Measurements from ENCODE around the gene TANC1. TPM values are rescaled to one million over a fixed set of nuclear protein-coding genes. Genes with fewer than 3 reads are reported as not detected.

The TANC1 gene
- total and polyA plus RNA-seq, 2 experiments from 2014 or later: 2.8 to 9.5 TPM

DNA sequence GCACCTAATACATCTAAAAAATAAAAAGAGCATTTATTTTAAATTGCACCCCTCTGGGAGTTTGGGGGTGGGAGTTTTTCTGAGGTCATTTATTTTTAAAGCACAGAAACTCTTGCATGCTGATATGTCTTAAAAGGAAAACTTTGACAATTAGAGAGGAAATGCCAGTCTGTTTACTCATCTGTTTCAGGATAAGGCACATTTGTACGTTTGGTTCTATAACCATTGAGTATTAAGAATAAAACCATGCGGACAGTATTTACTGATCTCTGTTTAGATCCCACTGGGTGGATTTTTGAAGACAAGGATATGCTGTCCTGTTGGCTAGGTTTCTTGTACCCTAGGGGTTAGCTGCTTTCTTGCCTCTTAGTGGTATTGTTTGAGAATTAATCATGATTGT lies 122.9 kb downstream of the TANC1 start:
- Histone ChIP-seq H3K27me3 (ENCODE audit: insufficient read depth) (no peaks in the 10 kb centered on the region), H3K79me2 (replicated peaks; ENCODE audit: insufficient read depth) (no peaks in the 10 kb centered on the region), H3K9me2 (ENCODE audit: insufficient read depth) (no peaks in the 10 kb centered on the region), H4K20me1 (replicated peaks; ENCODE audit: insufficient read depth) (no peaks in the 10 kb centered on the region; the same call in 1 of the 2 replicates), H3K4me3 (no peak overlapping the region), H2AFZ (no peak overlapping the region), H3F3A (replicated peaks; ENCODE audit: low read depth) (no peaks in the 10 kb centered on the region), H3K4me1 (ENCODE audit: insufficient read depth) (peaks cover 10% of the 10 kb centered on the region; the same call in 1 of the 2 replicates), H3K4me2 (no peak overlapping the region), H3K27ac (ENCODE audit: low read depth) (no peak overlapping the region), H3K36me3 (ENCODE audit: insufficient read depth) (no peaks in the 10 kb centered on the region; the same call in 1 of the 2 replicates)
- TF ChIP-seq ZNF462 (CRISPR knock-in tag; IDR thresholded peaks at IDR 0.05) (no peak), NANOG (IDR thresholded peaks at IDR 0.05; ENCODE audit: borderline replicate concordance) (no peak), CREB1 (CRISPR knock-in tag; IDR thresholded peaks at IDR 0.05; ENCODE audit: low read depth) (no peak), STAT1 (IDR thresholded peaks at IDR 0.05; ENCODE audit: unreplicated experiment) (no peak), JUNB (IDR thresholded peaks at IDR 0.05; ENCODE audit: unreplicated experiment) (no peak), ZNF114 (CRISPR knock-in tag; IDR thresholded peaks at IDR 0.05) (no peak), EZH2phosphoT487 (IDR thresholded peaks at IDR 0.05; ENCODE audit: unreplicated experiment) (no peak), EZH2 (IDR thresholded peaks at IDR 0.05; ENCODE audit: low read depth, unreplicated experiment) (no peak), POLR2AphosphoS5 (IDR thresholded peaks at IDR 0.05; ENCODE audit: low read depth) (no peak), CTCF (conservative IDR thresholded peaks at IDR 0.05; ENCODE audit: low read depth in 2 of 2) (no peak), ZNF331 (CRISPR knock-in tag; IDR thresholded peaks at IDR 0.05; ENCODE audit: low read depth) (no peak)
- TF ChIP-seq, protein P1, sequence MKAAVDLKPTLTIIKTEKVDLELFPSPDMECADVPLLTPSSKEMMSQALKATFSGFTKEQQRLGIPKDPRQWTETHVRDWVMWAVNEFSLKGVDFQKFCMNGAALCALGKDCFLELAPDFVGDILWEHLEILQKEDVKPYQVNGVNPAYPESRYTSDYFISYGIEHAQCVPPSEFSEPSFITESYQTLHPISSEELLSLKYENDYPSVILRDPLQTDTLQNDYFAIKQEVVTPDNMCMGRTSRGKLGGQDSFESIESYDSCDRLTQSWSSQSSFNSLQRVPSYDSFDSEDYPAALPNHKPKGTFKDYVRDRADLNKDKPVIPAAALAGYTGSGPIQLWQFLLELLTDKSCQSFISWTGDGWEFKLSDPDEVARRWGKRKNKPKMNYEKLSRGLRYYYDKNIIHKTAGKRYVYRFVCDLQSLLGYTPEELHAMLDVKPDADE (IDR thresholded peaks at IDR 0.05): no peak
- TF ChIP-seq, protein P2, sequence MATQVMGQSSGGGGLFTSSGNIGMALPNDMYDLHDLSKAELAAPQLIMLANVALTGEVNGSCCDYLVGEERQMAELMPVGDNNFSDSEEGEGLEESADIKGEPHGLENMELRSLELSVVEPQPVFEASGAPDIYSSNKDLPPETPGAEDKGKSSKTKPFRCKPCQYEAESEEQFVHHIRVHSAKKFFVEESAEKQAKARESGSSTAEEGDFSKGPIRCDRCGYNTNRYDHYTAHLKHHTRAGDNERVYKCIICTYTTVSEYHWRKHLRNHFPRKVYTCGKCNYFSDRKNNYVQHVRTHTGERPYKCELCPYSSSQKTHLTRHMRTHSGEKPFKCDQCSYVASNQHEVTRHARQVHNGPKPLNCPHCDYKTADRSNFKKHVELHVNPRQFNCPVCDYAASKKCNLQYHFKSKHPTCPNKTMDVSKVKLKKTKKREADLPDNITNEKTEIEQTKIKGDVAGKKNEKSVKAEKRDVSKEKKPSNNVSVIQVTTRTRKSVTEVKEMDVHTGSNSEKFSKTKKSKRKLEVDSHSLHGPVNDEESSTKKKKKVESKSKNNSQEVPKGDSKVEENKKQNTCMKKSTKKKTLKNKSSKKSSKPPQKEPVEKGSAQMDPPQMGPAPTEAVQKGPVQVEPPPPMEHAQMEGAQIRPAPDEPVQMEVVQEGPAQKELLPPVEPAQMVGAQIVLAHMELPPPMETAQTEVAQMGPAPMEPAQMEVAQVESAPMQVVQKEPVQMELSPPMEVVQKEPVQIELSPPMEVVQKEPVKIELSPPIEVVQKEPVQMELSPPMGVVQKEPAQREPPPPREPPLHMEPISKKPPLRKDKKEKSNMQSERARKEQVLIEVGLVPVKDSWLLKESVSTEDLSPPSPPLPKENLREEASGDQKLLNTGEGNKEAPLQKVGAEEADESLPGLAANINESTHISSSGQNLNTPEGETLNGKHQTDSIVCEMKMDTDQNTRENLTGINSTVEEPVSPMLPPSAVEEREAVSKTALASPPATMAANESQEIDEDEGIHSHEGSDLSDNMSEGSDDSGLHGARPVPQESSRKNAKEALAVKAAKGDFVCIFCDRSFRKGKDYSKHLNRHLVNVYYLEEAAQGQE (IDR thresholded peaks at IDR 0.05; ENCODE audit: unreplicated experiment): no peak
- Mint-ChIP-seq H3K4me3 (no peak overlapping the region), H3K27ac (0 out of 2 replicates have a peak overlapping the region, but pooled peaks have one; percentile 30), H3K9me3 (peaks cover 8% of the 10 kb centered on the region), H3K4me1 (peaks cover 12% of the 10 kb centered on the region; the same call in 2 of the 3 replicates), H3K27me3 (ENCODE audit: insufficient read depth, low read depth, poor library complexity) (peaks cover 4% of the 10 kb centered on the region), H3K36me3 (ENCODE audit: low read depth) (peaks cover 8% of the 10 kb centered on the region)
- ATAC-seq (no peak), DNase-seq (ENCODE audit: low spot score) (no peak)
